SK-N-SH (cell line): ENCODE data around the gene RPS16. TPM values are rescaled to one million over a fixed set of nuclear protein-coding genes. Genes with fewer than 3 reads are reported as not detected.

Experiments
- CTCF ChIA-PET: fragments of 300-600, 350-600 bp; formaldehyde crosslinking; extraction: SDS; loops from one replicate; lab custom pipeline; 2021; lab: Yijun Ruan, JAX
- POLR2A ChIA-PET: fragments of 350-600 bp; sonication (Branson Sonifier 250); formaldehyde crosslinking; extraction: SDS; loops from one replicate; lab custom pipeline; 2020; ENCODE audit warnings: antibody characterized with exemption, inconsistent platforms; lab: Yijun Ruan, JAX
- DNase-seq: peaks from one replicate; pipeline ENCODE4 v3.0.0; 2012
- H2AFZ ChIP-seq: fragments of 200-600 bp; sonication (generic); 2 replicates; pipeline ENCODE4 v1.8.1; 2016; ENCODE audit warnings: antibody characterized with exemption, mild to moderate bottlenecking, low read depth
- H3F3A ChIP-seq: fragments of 200-600 bp; sonication (generic); replicated peaks from 2 replicates; pipeline ENCODE3; 2016; ENCODE audit warnings: antibody characterized with exemption, mild to moderate bottlenecking; ENCODE audit not compliant: insufficient read depth
- H3K27ac ChIP-seq, 2 experiments: fragments of 200-500 bp in 1 of 2; fragments of 200-600 bp in 1 of 2; sonication (Bioruptor generic) in 1 of 2; sonication (generic), shearing (Covaris generic) in 1 of 2; 2 replicates each; pipeline versions ENCODE4 v1.5.1 to v1.6.1; 2014 to 2016; ENCODE audit warnings: low read depth in 2 of 2, inconsistent platforms in 1 of 2, low read length in 1 of 2, mild to moderate bottlenecking in 1 of 2, mixed read lengths in 1 of 2
- H3K27me3 ChIP-seq: fragments of 200-600 bp; sonication (generic), shearing (Covaris generic); 2 replicates; pipeline ENCODE4 v1.6.1; 2016; ENCODE audit warnings: mixed run types; ENCODE audit not compliant: insufficient read depth
- H3K36me3 ChIP-seq, 2 experiments: fragments of 200-500 bp in 1 of 2; fragments of 200-600 bp in 1 of 2; sonication (Bioruptor generic) in 1 of 2; sonication (generic) in 1 of 2; replicated peaks in 1 of 2; 2 replicates each; pipeline versions ENCODE3 to v1.5.1; 2014 to 2016; ENCODE audit warnings: low read length in 1 of 2, mild to moderate bottlenecking in 1 of 2; ENCODE audit not compliant: insufficient read depth in 2 of 2, control insufficient read depth in 1 of 2
- H3K4me1 ChIP-seq, 2 experiments: fragments of 200-500 bp in 1 of 2; fragments of 200-600 bp in 1 of 2; sonication (Bioruptor generic) in 1 of 2; sonication (generic), shearing (Covaris generic) in 1 of 2; 2 replicates each; pipeline versions ENCODE4 v1.5.1 to v1.6.1; 2014 to 2016; ENCODE audit warnings: low read depth in 1 of 2, low read length in 1 of 2, mixed run types in 1 of 2; ENCODE audit not compliant: insufficient read depth in 2 of 2, control insufficient read depth in 1 of 2
- H3K4me2 ChIP-seq: fragments of 200-600 bp; sonication (generic), shearing (Covaris generic); 2 replicates; pipeline ENCODE4 v1.6.1; 2017; ENCODE audit warnings: mixed run types
- H3K4me3 ChIP-seq, 2 experiments: fragments of 200-500 bp in 1 of 2; fragments of 200-600 bp in 1 of 2; sonication (Bioruptor generic) in 1 of 2; sonication (generic), shearing (Covaris generic) in 1 of 2; 2 replicates each; pipeline versions ENCODE4 v1.5.1 to v1.8.1; 2014 to 2016; ENCODE audit warnings: low read depth in 2 of 2, inconsistent platforms in 1 of 2, low read length in 1 of 2, mild to moderate bottlenecking in 1 of 2, mixed read lengths in 1 of 2, moderate library complexity in 1 of 2
- H3K79me2 ChIP-seq: fragments of 200-600 bp; sonication (generic); 2 replicates; pipeline ENCODE4 v1.8.1; 2017; ENCODE audit warnings: mild to moderate bottlenecking; ENCODE audit not compliant: insufficient read depth
- H3K9ac ChIP-seq: fragments of 200-600 bp; sonication (generic); 2 replicates; pipeline ENCODE4 v1.6.1; 2017; ENCODE audit warnings: mixed run types
- H3K9me2 ChIP-seq: fragments of 200-600 bp; sonication (generic); 2 replicates; pipeline ENCODE4 v1.6.1; 2017; ENCODE audit warnings: mixed run types
- H3K9me3 ChIP-seq: fragments of 200-600 bp; sonication (generic); 2 replicates; pipeline ENCODE4 v1.6.1; 2017; ENCODE audit warnings: mixed run types, mild to moderate bottlenecking, moderate library complexity
- H4K20me1 ChIP-seq: fragments of 200-600 bp; sonication (generic); 2 replicates; pipeline ENCODE4 v1.6.1; 2017; ENCODE audit warnings: mild to moderate bottlenecking, mixed run types; ENCODE audit not compliant: insufficient read depth
- CTCF ChIP-seq: fragments of 200-600 bp; sonication (generic); IDR thresholded peaks from 2 replicates; pipeline ENCODE4 v1.6.1; 2017; ENCODE audit warnings: antibody characterized with exemption, mild to moderate bottlenecking, moderate library complexity
- ELF1 ChIP-seq: IDR thresholded peaks from 2 replicates; pipeline ENCODE4 v1.4.0; 2012
- JUND ChIP-seq: IDR thresholded peaks from 2 replicates; pipeline ENCODE4 v1.4.0; 2012
- MEF2A ChIP-seq: IDR thresholded peaks from 2 replicates; pipeline ENCODE4 v1.4.0; 2012; ENCODE audit warnings: low read depth, borderline replicate concordance
- REST ChIP-seq: IDR thresholded peaks from 2 replicates; pipeline ENCODE4 v1.6.1; 2012; ENCODE audit warnings: mild to moderate bottlenecking, low read depth, low read length, moderate library complexity
- TAF1 ChIP-seq: IDR thresholded peaks from 2 replicates; pipeline ENCODE4 v1.6.1; 2012; ENCODE audit warnings: low read depth, mild to moderate bottlenecking, low read length, moderate library complexity, borderline replicate concordance
- USF1 ChIP-seq: IDR thresholded peaks from 2 replicates; pipeline ENCODE4 v1.4.0; 2012; ENCODE audit warnings: low read depth, borderline replicate concordance
- YY1 ChIP-seq: IDR thresholded peaks from 2 replicates; pipeline ENCODE4 v1.4.0; 2012; ENCODE audit warnings: low read depth, mild to moderate bottlenecking
- ZBTB33 ChIP-seq: IDR thresholded peaks from 2 replicates; pipeline ENCODE4 v1.4.0; 2012; ENCODE audit warnings: low read depth, borderline replicate concordance
- WGBS: methylation state at CpG from one replicate; pipeline ENCODE4 v1.1.6; 2017; ENCODE audit warnings: low lambda C conversion rate; 5-methylcytosine and 5-hydroxymethylcytosine counted together
- polyA plus RNA-seq, 3 experiments: library from polyadenylated mRNA; depleted of rRNA; stranded (reverse); fragments of >200 nt; gene quantifications; 2 replicates each; pipeline ENCODE4 v1.2.3, GENCODE V29; 2012

The RPS16 gene
- polyA plus RNA-seq, 1 of the 3 experiments (the other 2 are of a cell fraction), result 7,541 TPM

GRCh38 chr19:39472746-39473442 lies 37.1 kb upstream of the RPS16 start (continued):
- TF ChIP-seq REST, result no peak

GRCh38 chr19:39471756-39472536 lies 36.2 kb upstream of the RPS16 start:
- H3F3A ChIP-seq, result peaks cover 2% of the 10 kb centered on the region
- H3K27ac ChIP-seq, result no peak overlapping the region
- H3K4me1 ChIP-seq, result no peaks in the 10 kb centered on the region
- peaks cover 11 to 79% of the 10 kb centered on the region in 2 experiments for H3K36me3 ChIP-seq
- H2AFZ ChIP-seq, result no peak overlapping the region
- no peak overlapping the region for H3K9ac ChIP-seq
- no peaks in the 10 kb centered on the region for H3K9me2 ChIP-seq
- H3K4me2 ChIP-seq, result no peak overlapping the region
- H3K27me3 ChIP-seq, result no peaks in the 10 kb centered on the region
- H3K4me3 ChIP-seq, result no peak overlapping the region
- DNase-seq, result no peak
- WGBS, result 100% methylated on average over 8 of the region's 8 CpGs
- H3K79me2 ChIP-seq, result no peaks in the 10 kb centered on the region
- H4K20me1 ChIP-seq, result no peaks in the 10 kb centered on the region
- H3K9me3 ChIP-seq, result no peaks in the 10 kb centered on the region
- TF ChIP-seq ZBTB33 (no peak), MEF2A (no peak), YY1 (no peak), TAF1 (no peak), JUND (no peak), USF1 (no peak), CTCF (no peak), ELF1 (no peak)
- CTCF ChIA-PET, result interaction anchor here (0.8 to 3.1 kb wide), 3 partner anchors 19 to 61 kb away, joined by 3 to 12 read pairs (median 10); partner anchors contain the start of gene EID2B
- POLR2A ChIA-PET, result no interaction called here
